ENCODE measurements around the gene GPD1. TPM values are rescaled to one million over a fixed set of nuclear protein-coding genes. Genes with fewer than 3 reads are reported as not detected.

Gene GPD1
- total RNA-seq, 2 experiments from 2014 or later, result 0.10 to 0.34 TPM

Other genes starting within 250 kb of the GPD1 start
- gene FAIM2, start 200.1 kb upstream of the GPD1 start, total RNA-seq, result 1 to 10 TPM; 1.7 to 2.1 TPM
- not detected for gene AQP2, start 153.3 kb upstream of the GPD1 start, total RNA-seq
- not detected for gene AQP5, start 142.1 kb upstream of the GPD1 start, total RNA-seq
- not detected for gene AQP6, start 131.1 kb upstream of the GPD1 start, total RNA-seq
- gene RACGAP1, start 78.5 kb upstream of the GPD1 start, total RNA-seq, result 100 to 1,000 TPM; 145 to 152 TPM
- 1 to 10 TPM; 1.1 to 1.6 TPM for gene ASIC1, start 46.4 kb upstream of the GPD1 start, total RNA-seq
- gene SMARCD1, start 18.7 kb upstream of the GPD1 start, total RNA-seq, result 10 to 100 TPM; 56.1 to 56.3 TPM
- 10 to 100 TPM; 46.1 to 48.7 TPM for gene COX14, start 8.2 kb downstream of the GPD1 start, total RNA-seq
- gene CERS5, start 63.4 kb downstream of the GPD1 start, total RNA-seq, result 10 to 100 TPM; 59.5 to 63.0 TPM
- 100 to 1,000 TPM; 115 to 117 TPM for gene LIMA1, start 179.5 kb downstream of the GPD1 start, total RNA-seq

Data from activated CD4-positive, alpha-beta memory T cell treated with anti-CD3 and anti-CD28 coated beads for 36 hours (primary cell).